ENCODE data around the gene NACAD. TPM values are rescaled to one million over a fixed set of nuclear protein-coding genes. Genes with fewer than 3 reads are reported as not detected.

Gene NACAD
- total RNA-seq, 1 donor from 2014 or later = 21.6 TPM

GRCh38 chr7:45037876-45038275, 50.9 kb downstream of the NACAD start:
- Mint-ChIP-seq H3K4me1 (ENCODE audit: low read depth, unreplicated experiment) (peaks cover 14% of the 10 kb centered on the region), H3K4me3 (ENCODE audit: unreplicated experiment) (no peak overlapping the region), H3K27me3 (ENCODE audit: low read depth, unreplicated experiment) (no peaks in the 10 kb centered on the region), H3K27ac (ENCODE audit: unreplicated experiment) (no peak overlapping the region), H3K9me3 (ENCODE audit: unreplicated experiment) (no peaks in the 10 kb centered on the region), H3K36me3 (ENCODE audit: low read depth, unreplicated experiment) (peaks cover 21% of the 10 kb centered on the region)
- Histone ChIP-seq H2AFZ (ENCODE audit: low read depth, low read length) (no peak overlapping the region), H3K4me1 (ENCODE audit: insufficient read depth, low read length) (peaks cover 8% of the 10 kb centered on the region), H3K9me3 (ENCODE audit: insufficient read depth, low read depth, low read length) (no peaks in the 10 kb centered on the region), H3K9ac (ENCODE audit: low read length) (no peak overlapping the region), H3K79me2 (ENCODE audit: insufficient read depth, low read length) (peaks cover 50% of the 10 kb centered on the region), H3K27ac (ENCODE audit: low read depth, low read length) (no peak overlapping the region), H3K36me3 (ENCODE audit: insufficient read depth, low read length) (peaks cover 17% of the 10 kb centered on the region), H3K4me2 (ENCODE audit: low read length) (no peak overlapping the region), H4K20me1 (ENCODE audit: insufficient read depth, low read length) (peaks cover 68% of the 10 kb centered on the region), H3K4me3 (ENCODE audit: insufficient read depth, low read depth, low read length) (no peak overlapping the region), H3K27me3 (ENCODE audit: insufficient read depth, low read length) (no peaks in the 10 kb centered on the region)
- DNase-seq (ENCODE audit: low read depth) = no peak
- TF ChIP-seq, protein P1, sequence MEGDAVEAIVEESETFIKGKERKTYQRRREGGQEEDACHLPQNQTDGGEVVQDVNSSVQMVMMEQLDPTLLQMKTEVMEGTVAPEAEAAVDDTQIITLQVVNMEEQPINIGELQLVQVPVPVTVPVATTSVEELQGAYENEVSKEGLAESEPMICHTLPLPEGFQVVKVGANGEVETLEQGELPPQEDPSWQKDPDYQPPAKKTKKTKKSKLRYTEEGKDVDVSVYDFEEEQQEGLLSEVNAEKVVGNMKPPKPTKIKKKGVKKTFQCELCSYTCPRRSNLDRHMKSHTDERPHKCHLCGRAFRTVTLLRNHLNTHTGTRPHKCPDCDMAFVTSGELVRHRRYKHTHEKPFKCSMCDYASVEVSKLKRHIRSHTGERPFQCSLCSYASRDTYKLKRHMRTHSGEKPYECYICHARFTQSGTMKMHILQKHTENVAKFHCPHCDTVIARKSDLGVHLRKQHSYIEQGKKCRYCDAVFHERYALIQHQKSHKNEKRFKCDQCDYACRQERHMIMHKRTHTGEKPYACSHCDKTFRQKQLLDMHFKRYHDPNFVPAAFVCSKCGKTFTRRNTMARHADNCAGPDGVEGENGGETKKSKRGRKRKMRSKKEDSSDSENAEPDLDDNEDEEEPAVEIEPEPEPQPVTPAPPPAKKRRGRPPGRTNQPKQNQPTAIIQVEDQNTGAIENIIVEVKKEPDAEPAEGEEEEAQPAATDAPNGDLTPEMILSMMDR (IDR thresholded peaks at IDR 0.05; ENCODE audit: insufficient read depth, low read depth, low read length) = no peak
- TF ChIP-seq EZH2 (IDR thresholded peaks at IDR 0.05; ENCODE audit: insufficient read depth, low read length) = no peak
- FAIRE-seq = no peak

DNA sequence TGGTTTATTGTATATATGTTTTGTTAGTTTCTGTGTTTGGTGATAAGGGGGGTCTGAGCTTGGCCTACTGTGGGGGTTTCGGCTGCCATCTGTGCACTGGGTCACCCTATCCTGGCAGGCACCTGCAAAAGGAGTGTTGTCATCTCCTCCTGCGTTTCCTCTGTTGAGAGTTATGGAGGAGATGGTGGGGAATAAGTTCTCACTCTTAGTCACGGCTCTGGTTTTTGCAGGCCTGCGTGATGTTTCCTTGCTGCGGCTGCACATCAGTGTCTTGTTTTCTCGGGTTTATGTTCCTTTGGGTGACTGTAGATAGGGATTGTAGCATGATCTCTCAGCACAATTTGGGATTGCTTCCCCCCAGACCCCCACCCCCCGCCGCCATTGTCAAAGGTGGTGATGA, 52.0 kb downstream of the NACAD start:
- Mint-ChIP-seq H3K9me3 (ENCODE audit: unreplicated experiment) (no peaks in the 10 kb centered on the region), H3K36me3 (ENCODE audit: low read depth, unreplicated experiment) (peaks cover 13% of the 10 kb centered on the region), H3K27ac (ENCODE audit: unreplicated experiment) (no peak overlapping the region), H3K4me1 (ENCODE audit: low read depth, unreplicated experiment) (peaks cover 19% of the 10 kb centered on the region), H3K4me3 (ENCODE audit: unreplicated experiment) (no peak overlapping the region), H3K27me3 (ENCODE audit: low read depth, unreplicated experiment) (no peaks in the 10 kb centered on the region)
- H3K4me3 ChIP-seq (ENCODE audit: insufficient read depth, low read depth, low read length) = no peak overlapping the region
- peaks cover 8% of the 10 kb centered on the region for H3K4me1 ChIP-seq (ENCODE audit: insufficient read depth, low read length)
- peaks cover 78% of the 10 kb centered on the region for H4K20me1 ChIP-seq (ENCODE audit: insufficient read depth, low read length)
- H3K79me2 ChIP-seq (ENCODE audit: insufficient read depth, low read length) = peaks cover 59% of the 10 kb centered on the region
- H3K36me3 ChIP-seq (ENCODE audit: insufficient read depth, low read length) = peaks cover 13% of the 10 kb centered on the region
- no peak overlapping the region for H3K4me2 ChIP-seq (ENCODE audit: low read length)
- H3K9ac ChIP-seq (ENCODE audit: low read length) = no peak overlapping the region
- H3K9me3 ChIP-seq (ENCODE audit: insufficient read depth, low read depth, low read length) = no peaks in the 10 kb centered on the region
- no peak for DNase-seq (ENCODE audit: low read depth)
- no peak for TF ChIP-seq EZH2 (IDR thresholded peaks at IDR 0.05; ENCODE audit: insufficient read depth, low read length)
- TF ChIP-seq, protein P1 (IDR thresholded peaks at IDR 0.05; ENCODE audit: insufficient read depth, low read depth, low read length) = no peak
- no peak for FAIRE-seq
- H3K27ac ChIP-seq (ENCODE audit: low read depth, low read length) = no peak overlapping the region
- H3K27me3 ChIP-seq (ENCODE audit: insufficient read depth, low read length) = no peaks in the 10 kb centered on the region
- H2AFZ ChIP-seq (ENCODE audit: low read depth, low read length) = no peak overlapping the region

DNA sequence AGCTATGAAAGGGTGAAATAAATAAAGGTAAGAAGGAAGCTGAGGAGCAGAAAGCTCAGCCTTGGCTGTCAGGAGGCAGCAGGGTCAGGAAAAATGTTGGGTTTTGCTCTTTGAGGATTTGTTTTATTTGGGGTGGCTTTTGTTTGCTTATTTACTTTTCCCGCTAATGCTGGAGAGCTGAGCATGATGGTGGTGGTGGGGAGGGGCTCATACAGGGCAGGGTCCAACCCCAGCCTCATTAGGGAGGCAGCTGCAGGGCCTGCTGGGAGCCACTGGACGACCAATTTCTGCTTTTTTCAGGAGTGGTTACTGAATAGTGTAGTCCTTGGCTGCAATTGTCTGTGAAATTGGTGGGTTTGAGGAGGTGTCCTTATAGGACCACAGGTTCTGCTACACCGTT, 52.5 kb downstream of the NACAD start:
- Mint-ChIP-seq H3K27me3 (ENCODE audit: low read depth, unreplicated experiment) (no peaks in the 10 kb centered on the region), H3K9me3 (ENCODE audit: unreplicated experiment) (no peaks in the 10 kb centered on the region), H3K4me3 (ENCODE audit: unreplicated experiment) (no peak overlapping the region), H3K36me3 (ENCODE audit: low read depth, unreplicated experiment) (peaks cover 13% of the 10 kb centered on the region), H3K4me1 (ENCODE audit: low read depth, unreplicated experiment) (peaks cover 19% of the 10 kb centered on the region), H3K27ac (ENCODE audit: unreplicated experiment) (no peak overlapping the region)
- H3K36me3 ChIP-seq (ENCODE audit: insufficient read depth, low read length) = peaks cover 8% of the 10 kb centered on the region
- no peaks in the 10 kb centered on the region for H3K9me3 ChIP-seq (ENCODE audit: insufficient read depth, low read depth, low read length)
- H3K4me1 ChIP-seq (ENCODE audit: insufficient read depth, low read length) = peaks cover 8% of the 10 kb centered on the region
- H3K27ac ChIP-seq (ENCODE audit: low read depth, low read length) = no peak overlapping the region
- H4K20me1 ChIP-seq (ENCODE audit: insufficient read depth, low read length) = peaks cover 76% of the 10 kb centered on the region
- TF ChIP-seq, protein P1 (IDR thresholded peaks at IDR 0.05; ENCODE audit: insufficient read depth, low read depth, low read length) = no peak
- no peak for TF ChIP-seq EZH2 (IDR thresholded peaks at IDR 0.05; ENCODE audit: insufficient read depth, low read length)
- H2AFZ ChIP-seq (ENCODE audit: low read depth, low read length) = no peak overlapping the region
- no peak for FAIRE-seq
- no peak overlapping the region for H3K9ac ChIP-seq (ENCODE audit: low read length)
- no peak for DNase-seq (ENCODE audit: low read depth)
- H3K4me3 ChIP-seq (ENCODE audit: insufficient read depth, low read depth, low read length) = no peak overlapping the region
- H3K79me2 ChIP-seq (ENCODE audit: insufficient read depth, low read length) = peaks cover 63% of the 10 kb centered on the region
- H3K4me2 ChIP-seq (ENCODE audit: low read length) = no peak overlapping the region
- H3K27me3 ChIP-seq (ENCODE audit: insufficient read depth, low read length) = no peaks in the 10 kb centered on the region

All from astrocyte (in vitro differentiated cells and primary cell).